ENCODE data around the gene MTHFSD. TPM values are rescaled to one million over a fixed set of nuclear protein-coding genes. Genes with fewer than 3 reads are reported as not detected.

The MTHFSD gene
- total RNA-seq, 1 donor from 2014 or later, result 27.7 TPM

DNA sequence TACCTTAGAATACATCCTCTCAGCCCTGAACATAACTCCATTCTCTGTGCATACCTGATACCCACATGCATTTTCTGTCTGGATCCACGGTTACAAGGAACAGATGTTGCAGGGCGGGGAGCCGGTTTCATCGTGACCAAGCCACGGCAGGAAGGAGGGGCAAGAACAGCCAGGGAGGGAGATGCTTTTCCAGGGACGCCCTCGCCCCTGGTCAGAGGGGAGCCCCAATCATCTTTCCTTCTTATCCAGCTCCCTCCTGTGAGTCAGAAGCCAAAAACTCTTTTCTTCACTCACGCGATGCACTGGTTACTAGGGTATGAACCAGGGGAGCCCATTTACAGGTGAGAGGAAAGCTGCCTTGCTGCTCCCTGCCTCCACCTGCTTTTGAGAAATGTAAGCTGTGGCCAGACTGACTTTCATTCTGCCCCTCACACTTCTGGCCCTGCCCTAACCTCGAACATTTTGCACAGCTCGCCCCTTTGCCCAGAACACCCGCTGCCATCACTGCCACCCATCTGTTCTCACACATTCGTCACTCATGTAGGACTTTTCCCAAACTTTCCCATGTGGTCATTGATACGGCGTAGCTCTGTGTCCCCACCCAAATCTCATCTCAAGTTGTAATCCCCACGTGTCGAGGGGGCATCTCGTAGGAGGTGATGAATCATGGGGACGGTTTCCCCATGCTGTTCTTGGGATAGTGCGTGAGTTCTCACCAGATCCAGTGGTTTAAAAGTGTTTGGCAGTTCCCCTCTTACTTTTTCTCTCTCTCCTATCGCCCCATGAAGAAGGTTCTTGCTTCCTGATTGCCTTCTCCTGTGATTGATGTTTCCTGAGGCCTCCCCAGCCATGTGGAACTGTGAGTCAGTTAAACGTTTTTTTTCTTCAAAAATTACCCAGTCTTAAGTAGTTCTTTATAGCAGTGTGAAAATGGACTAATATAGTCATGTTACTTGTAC is 43.9 kb upstream of the MTHFSD start:
- no peak for DNase-seq
- Mint-ChIP-seq H3K4me1 (ENCODE audit: low read depth, unreplicated experiment) (peaks cover 4% of the 10 kb centered on the region), H3K9me3 (ENCODE audit: unreplicated experiment) (no peaks in the 10 kb centered on the region), H3K36me3 (ENCODE audit: unreplicated experiment) (peaks cover 5% of the 10 kb centered on the region), H3K4me3 (ENCODE audit: unreplicated experiment) (no peak overlapping the region), H3K27me3 (ENCODE audit: unreplicated experiment) (peaks cover 2% of the 10 kb centered on the region), H3K27ac (ENCODE audit: unreplicated experiment) (no peak overlapping the region)
- TF ChIP-seq CTCF (IDR thresholded peaks at IDR 0.05; ENCODE audit: partially characterized antibody, unreplicated experiment), result no peak

DNA sequence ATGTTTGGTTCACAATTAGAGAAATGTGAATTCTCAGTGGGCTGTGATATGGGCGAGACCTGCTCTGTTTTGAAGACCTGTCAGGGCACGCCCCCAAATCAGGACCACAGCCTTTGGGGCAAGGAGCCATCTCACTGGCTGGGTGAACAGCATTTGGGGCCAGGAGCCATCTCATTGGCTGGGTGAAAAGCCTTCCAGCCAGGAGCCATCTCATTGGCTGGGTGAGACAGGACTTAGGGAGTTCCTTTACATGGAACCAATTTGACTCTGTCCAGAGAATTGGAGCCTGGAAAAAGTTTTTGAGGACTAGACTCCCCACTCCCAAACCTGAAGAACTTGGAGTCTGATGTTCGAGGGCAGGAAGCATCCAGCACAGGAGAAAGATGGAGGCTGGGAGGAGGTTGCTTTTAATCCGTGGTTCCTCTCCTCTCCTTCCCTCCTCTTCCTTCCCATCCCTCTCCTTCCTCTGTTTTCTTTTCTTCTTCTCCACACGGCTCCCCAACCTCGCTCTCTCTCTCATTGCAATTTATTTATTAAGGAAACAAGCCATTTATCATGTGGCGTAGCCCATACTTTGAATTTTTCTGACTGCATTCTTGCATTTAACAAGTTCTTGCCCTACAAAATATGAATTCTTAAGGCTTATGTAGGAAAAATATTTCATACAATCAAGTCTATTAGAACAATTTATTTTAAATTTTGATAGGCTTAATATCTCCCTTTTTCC is 43.0 kb upstream of the MTHFSD start:
- TF ChIP-seq CTCF (IDR thresholded peaks at IDR 0.05; ENCODE audit: partially characterized antibody, unreplicated experiment), result no peak
- H3K27ac Mint-ChIP-seq (ENCODE audit: unreplicated experiment), result no peak overlapping the region

GRCh38 chr16:86597126-86597879 is 42.3 kb upstream of the MTHFSD start:
- H3K36me3 Mint-ChIP-seq (ENCODE audit: unreplicated experiment), result peaks cover 5% of the 10 kb centered on the region
- no peak for DNase-seq
- H3K4me1 Mint-ChIP-seq (ENCODE audit: low read depth, unreplicated experiment), result peaks cover 4% of the 10 kb centered on the region
- no peaks in the 10 kb centered on the region for H3K9me3 Mint-ChIP-seq (ENCODE audit: unreplicated experiment)
- no peak for TF ChIP-seq CTCF (IDR thresholded peaks at IDR 0.05; ENCODE audit: partially characterized antibody, unreplicated experiment)
- no peak overlapping the region for H3K4me3 Mint-ChIP-seq (ENCODE audit: unreplicated experiment)
- H3K27me3 Mint-ChIP-seq (ENCODE audit: unreplicated experiment), result peaks cover 4% of the 10 kb centered on the region
- no peak overlapping the region for H3K27ac Mint-ChIP-seq (ENCODE audit: unreplicated experiment)

More for the DNA sequence above, 43.0 kb upstream of the MTHFSD start:
- H3K27me3 Mint-ChIP-seq (ENCODE audit: unreplicated experiment), result peaks cover 2% of the 10 kb centered on the region
- peaks cover 4% of the 10 kb centered on the region for H3K4me1 Mint-ChIP-seq (ENCODE audit: low read depth, unreplicated experiment)
- no peak overlapping the region for H3K4me3 Mint-ChIP-seq (ENCODE audit: unreplicated experiment)
- no peak for DNase-seq
- peaks cover 5% of the 10 kb centered on the region for H3K36me3 Mint-ChIP-seq (ENCODE audit: unreplicated experiment)
- no peaks in the 10 kb centered on the region for H3K9me3 Mint-ChIP-seq (ENCODE audit: unreplicated experiment)

DNA sequence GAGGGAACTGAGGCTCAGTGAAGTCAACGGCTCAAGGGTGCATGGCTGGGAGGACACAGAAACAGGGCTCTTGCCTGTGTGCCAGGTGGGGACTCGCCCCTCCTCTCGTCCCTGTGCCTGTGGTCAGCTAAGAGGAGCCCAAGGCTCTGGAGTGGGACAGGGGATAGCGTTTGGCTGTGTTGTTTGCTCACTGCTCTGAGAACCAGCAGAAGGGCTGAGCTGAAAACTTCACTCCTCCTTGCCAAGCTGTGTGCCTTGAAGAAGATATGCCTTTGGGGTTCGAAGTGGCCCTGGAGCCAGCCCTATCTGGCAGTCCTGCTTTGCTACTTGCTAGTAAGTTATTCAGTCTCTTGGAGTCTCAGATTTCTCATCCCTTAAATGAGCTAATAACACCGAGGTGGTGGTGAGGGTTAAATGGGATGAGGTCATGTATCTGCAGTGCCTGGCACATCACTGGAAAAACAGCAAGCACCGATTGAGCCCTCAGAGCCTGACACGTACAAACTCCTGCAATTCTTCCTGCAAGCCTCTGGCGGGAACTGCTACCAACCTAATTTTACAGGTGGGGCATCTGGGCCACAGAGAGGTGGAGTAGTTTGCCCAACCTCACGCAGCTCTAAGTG is 41.1 kb upstream of the MTHFSD start:
- no peak for TF ChIP-seq CTCF (IDR thresholded peaks at IDR 0.05; ENCODE audit: partially characterized antibody, unreplicated experiment)
- H3K9me3 Mint-ChIP-seq (ENCODE audit: unreplicated experiment), result no peaks in the 10 kb centered on the region
- no peak overlapping the region for H3K4me3 Mint-ChIP-seq (ENCODE audit: unreplicated experiment)
- H3K27me3 Mint-ChIP-seq (ENCODE audit: unreplicated experiment), result peaks cover 3% of the 10 kb centered on the region
- peaks cover 9% of the 10 kb centered on the region for H3K36me3 Mint-ChIP-seq (ENCODE audit: unreplicated experiment)
- no peak overlapping the region for H3K27ac Mint-ChIP-seq (ENCODE audit: unreplicated experiment)
- DNase-seq, result no peak
- peaks cover 2% of the 10 kb centered on the region for H3K4me1 Mint-ChIP-seq (ENCODE audit: low read depth, unreplicated experiment)
